ENCODE measurements around the gene SASH1. TPM values are rescaled to one million over a fixed set of nuclear protein-coding genes. Genes with fewer than 3 reads are reported as not detected.
A peak's percentile ranks its signal among the peaks of the same experiment; 100 is the strongest.
"Not testable (repeated sequence)": the region's sequence is repeated elsewhere in the genome, so short reads cannot be mapped to it uniquely, and the experiment has no call there.

SASH1 gene
- total RNA-seq, 1 experiment from 2014 or later: 33.2 TPM

DNA sequence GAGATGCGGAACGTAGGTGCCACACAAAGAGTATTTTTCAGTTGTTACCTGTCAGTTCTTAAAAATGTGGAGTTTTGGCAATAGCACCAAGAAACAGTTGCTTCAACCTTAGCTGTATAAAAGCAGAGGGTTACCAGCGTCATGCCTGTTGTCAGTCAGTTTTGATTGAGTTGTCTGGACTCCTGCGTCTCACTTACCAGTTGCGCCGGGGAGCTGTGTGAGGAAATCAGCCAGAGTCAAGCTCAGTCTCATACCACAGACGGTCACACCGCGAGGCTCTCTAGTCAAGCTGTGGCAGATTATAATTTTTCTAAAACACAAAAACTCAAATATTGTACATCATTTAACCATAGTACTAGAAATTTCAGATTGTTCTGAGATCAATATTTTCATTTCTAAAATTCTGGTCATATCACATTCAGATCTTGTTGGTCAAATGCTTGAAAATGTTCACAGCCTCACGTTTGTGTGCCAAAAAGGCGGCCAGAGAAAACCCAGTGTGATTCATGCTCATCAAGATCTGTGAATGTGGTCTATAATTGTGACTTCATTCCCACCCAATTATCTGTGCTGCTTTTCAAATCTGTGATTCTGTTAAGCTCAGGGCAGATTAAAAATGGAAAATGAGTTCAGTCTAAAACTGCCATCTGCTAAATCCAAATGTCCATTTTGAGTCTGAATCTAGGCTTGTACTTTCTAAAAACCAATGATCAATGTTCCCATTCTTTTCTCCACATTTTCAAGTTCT is 37.5 kb downstream of the SASH1 start:
- no peak for DNase-seq
- Histone ChIP-seq H3T11ph (ENCODE audit: low read length) (no peak overlapping the region), H3K27me3 (ENCODE audit: insufficient read depth, low read length) (no peaks in the 10 kb centered on the region), H3K56ac (ENCODE audit: insufficient read length, low read depth, low read length) (no peak overlapping the region), H4K5ac (ENCODE audit: insufficient read length, low read depth, low read length) (no peak overlapping the region), H3K4ac (ENCODE audit: low read depth, low read length) (no peak overlapping the region), H3K27ac (ENCODE audit: insufficient read length, low read depth, low read length) (no peak overlapping the region), H3K79me2 (ENCODE audit: insufficient read depth, low read length) (peaks cover 2% of the 10 kb centered on the region; the same call in 1 of the 2 replicates), H3K23ac (ENCODE audit: insufficient read length, low read depth, low read length) (no peak overlapping the region), H3K9ac (ENCODE audit: extremely low read depth, insufficient read length, low read length) (no peak overlapping the region), H2AFZ (ENCODE audit: low read length) (no peak overlapping the region), H3K18ac (ENCODE audit: insufficient read length, low read depth, low read length) (no peak overlapping the region), H2BK20ac (ENCODE audit: low read depth, low read length, poor library complexity, severe bottlenecking) (no peak overlapping the region), H2BK120ac (ENCODE audit: low read depth, low read length, poor library complexity, severe bottlenecking) (no peak overlapping the region), H3K23me2 (ENCODE audit: insufficient read length, low read depth, low read length, poor library complexity, severe bottlenecking) (no peaks in the 10 kb centered on the region), H2BK12ac (ENCODE audit: insufficient read length, low read depth, low read length) (no peak overlapping the region), H4K8ac (replicated peaks; ENCODE audit: insufficient read length, low read depth, low read length) (no peak overlapping the region), H4K20me1 (ENCODE audit: control insufficient read depth, insufficient read depth, insufficient read length) (no peaks in the 10 kb centered on the region), H2BK5ac (ENCODE audit: insufficient read length, low read length) (no peak overlapping the region), H3K14ac (ENCODE audit: insufficient read depth, low read length) (no peak overlapping the region), H2AK5ac (ENCODE audit: insufficient read length, low read length) (no peak overlapping the region), H3K9me3 (ENCODE audit: control insufficient read depth, low read depth, low read length) (no peaks in the 10 kb centered on the region), H3K79me1 (ENCODE audit: insufficient read depth, low read depth, low read length, poor library complexity, severe bottlenecking) (peaks cover 3% of the 10 kb centered on the region), H3K4me2 (ENCODE audit: insufficient read depth, insufficient read length, low read length) (no peak overlapping the region), H3K4me1 (ENCODE audit: insufficient read depth, low read length) (peaks cover 5% of the 10 kb centered on the region; the same call in 1 of the 2 replicates), H4K91ac (ENCODE audit: insufficient read length, low read depth, low read length) (no peak overlapping the region), H2BK15ac (ENCODE audit: low read depth, low read length) (no peak overlapping the region)
- Mint-ChIP-seq H3K9me3 (peaks cover 0 to 2% of the 10 kb centered on the region in 2 experiments; a peak in 1 of 5 replicates), H3K27me3 (ENCODE audit: low read depth) (no peaks in the 10 kb centered on the region), H3K4me3 (no peak overlapping the region), H3K36me3 (ENCODE audit: insufficient read depth in 1 of 3, low read depth in 3 of 3) (peaks cover 2 to 5% (median 4%) of the 10 kb centered on the region in 3 experiments; a peak in 5 of 7 replicates), H3K27ac (peak overlapping the region; percentile 32 to 82 (median 80); a peak in 6 of 7 replicates), H3K4me1 (peaks cover 33 to 35% of the 10 kb centered on the region in 2 experiments)
- TF ChIP-seq, protein P1, sequence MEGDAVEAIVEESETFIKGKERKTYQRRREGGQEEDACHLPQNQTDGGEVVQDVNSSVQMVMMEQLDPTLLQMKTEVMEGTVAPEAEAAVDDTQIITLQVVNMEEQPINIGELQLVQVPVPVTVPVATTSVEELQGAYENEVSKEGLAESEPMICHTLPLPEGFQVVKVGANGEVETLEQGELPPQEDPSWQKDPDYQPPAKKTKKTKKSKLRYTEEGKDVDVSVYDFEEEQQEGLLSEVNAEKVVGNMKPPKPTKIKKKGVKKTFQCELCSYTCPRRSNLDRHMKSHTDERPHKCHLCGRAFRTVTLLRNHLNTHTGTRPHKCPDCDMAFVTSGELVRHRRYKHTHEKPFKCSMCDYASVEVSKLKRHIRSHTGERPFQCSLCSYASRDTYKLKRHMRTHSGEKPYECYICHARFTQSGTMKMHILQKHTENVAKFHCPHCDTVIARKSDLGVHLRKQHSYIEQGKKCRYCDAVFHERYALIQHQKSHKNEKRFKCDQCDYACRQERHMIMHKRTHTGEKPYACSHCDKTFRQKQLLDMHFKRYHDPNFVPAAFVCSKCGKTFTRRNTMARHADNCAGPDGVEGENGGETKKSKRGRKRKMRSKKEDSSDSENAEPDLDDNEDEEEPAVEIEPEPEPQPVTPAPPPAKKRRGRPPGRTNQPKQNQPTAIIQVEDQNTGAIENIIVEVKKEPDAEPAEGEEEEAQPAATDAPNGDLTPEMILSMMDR (conservative IDR thresholded peaks at IDR 0.05): no peak
- WGBS (ENCODE audit: extremely low coverage, insufficient read length, low lambda C conversion rate): no CpG with 5 or more reads among the region's 11 CpGs

DNA sequence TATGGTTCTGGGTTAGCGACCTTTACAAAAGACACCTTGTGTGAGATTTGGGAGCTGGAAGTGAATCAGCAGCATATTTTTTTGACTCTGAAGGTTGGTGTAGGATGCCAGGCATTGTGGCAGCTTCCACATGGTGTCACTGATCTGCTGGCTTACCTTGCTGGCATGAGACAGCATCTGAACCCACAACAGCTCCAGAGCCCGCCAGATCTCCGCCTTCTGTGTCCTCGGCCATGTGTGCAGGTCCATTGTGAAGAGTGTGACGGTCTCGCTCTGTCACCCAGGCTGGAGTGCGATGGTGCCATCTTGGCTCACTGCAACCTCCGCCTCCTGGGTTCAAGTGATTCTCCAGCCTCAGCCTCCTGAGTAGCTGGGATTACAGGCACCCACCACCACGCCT is 39.4 kb downstream of the SASH1 start:
- not testable (repeated sequence) for H2AK5ac ChIP-seq (ENCODE audit: insufficient read length, low read length); H3K36me3 Mint-ChIP-seq (ENCODE audit: insufficient read depth in 1 of 3, low read depth in 3 of 3); H3K23ac ChIP-seq (ENCODE audit: insufficient read length, low read depth, low read length); H2BK120ac ChIP-seq (ENCODE audit: low read depth, low read length, poor library complexity, severe bottlenecking); H2BK20ac ChIP-seq (ENCODE audit: low read depth, low read length, poor library complexity, severe bottlenecking); H4K8ac ChIP-seq (replicated peaks; ENCODE audit: insufficient read length, low read depth, low read length); H3K27ac ChIP-seq (ENCODE audit: insufficient read length, low read depth, low read length); H3T11ph ChIP-seq (ENCODE audit: low read length); H3K4ac ChIP-seq (ENCODE audit: low read depth, low read length); H3K56ac ChIP-seq (ENCODE audit: insufficient read length, low read depth, low read length); DNase-seq; H3K9me3 ChIP-seq (ENCODE audit: control insufficient read depth, low read depth, low read length); H2AFZ ChIP-seq (ENCODE audit: low read length); H2BK15ac ChIP-seq (ENCODE audit: low read depth, low read length); H4K91ac ChIP-seq (ENCODE audit: insufficient read length, low read depth, low read length); H2BK12ac ChIP-seq (ENCODE audit: insufficient read length, low read depth, low read length); H3K79me1 ChIP-seq (ENCODE audit: insufficient read depth, low read depth, low read length, poor library complexity, severe bottlenecking); H3K14ac ChIP-seq (ENCODE audit: insufficient read depth, low read length); H2BK5ac ChIP-seq (ENCODE audit: insufficient read length, low read length); H3K79me2 ChIP-seq (ENCODE audit: insufficient read depth, low read length); H4K20me1 ChIP-seq (ENCODE audit: control insufficient read depth, insufficient read depth, insufficient read length); H3K9ac ChIP-seq (ENCODE audit: extremely low read depth, insufficient read length, low read length); H3K27me3 ChIP-seq (ENCODE audit: insufficient read depth, low read length); H4K5ac ChIP-seq (ENCODE audit: insufficient read length, low read depth, low read length); H3K27me3 Mint-ChIP-seq (ENCODE audit: low read depth); H3K4me3 Mint-ChIP-seq; H3K4me2 ChIP-seq (ENCODE audit: insufficient read depth, insufficient read length, low read length); H3K23me2 ChIP-seq (ENCODE audit: insufficient read length, low read depth, low read length, poor library complexity, severe bottlenecking); H3K18ac ChIP-seq (ENCODE audit: insufficient read length, low read depth, low read length); H3K9me3 Mint-ChIP-seq; H3K4me1 ChIP-seq (ENCODE audit: insufficient read depth, low read length)
- no CpG with 5 or more reads among the region's 9 CpGs for WGBS (ENCODE audit: extremely low coverage, insufficient read length, low lambda C conversion rate)
- peaks cover 47 to 48% of the 10 kb centered on the region in 2 experiments for H3K4me1 Mint-ChIP-seq
- peak overlapping the region in 1 of 3 experiments; percentile 59; a peak in 1 of 7 replicates for H3K27ac Mint-ChIP-seq
